HL-60 (cell line): ENCODE results near the gene SH2D3C.

Experiments
- CTCF ChIP-seq: IDR thresholded peaks from one replicate; pipeline ENCODE4 v1.5.1; 2011; ENCODE audit warnings: low read length, control low read depth, inconsistent platforms; ENCODE audit not compliant: insufficient read depth
- GABPA ChIP-seq: IDR thresholded peaks from 2 replicates; pipeline ENCODE4 v1.6.1; 2012; ENCODE audit warnings: low read depth
- POLR2AphosphoS5 ChIP-seq: IDR thresholded peaks from 2 replicates; pipeline ENCODE4 v1.6.1; 2012; ENCODE audit warnings: low read depth
- SPI1 ChIP-seq: IDR thresholded peaks from 2 replicates; pipeline ENCODE4 v1.6.1; 2012; ENCODE audit warnings: low read depth, mild to moderate bottlenecking, borderline replicate concordance
- TF ChIP-seq, protein P1 (sequence below): IDR thresholded peaks from 2 replicates; pipeline ENCODE4 v1.6.1; 2012; ENCODE audit warnings: low read depth; ENCODE audit not compliant: insufficient replicate concordance

- TF ChIP-seq CTCF: no peak
- TF ChIP-seq, protein P1, sequence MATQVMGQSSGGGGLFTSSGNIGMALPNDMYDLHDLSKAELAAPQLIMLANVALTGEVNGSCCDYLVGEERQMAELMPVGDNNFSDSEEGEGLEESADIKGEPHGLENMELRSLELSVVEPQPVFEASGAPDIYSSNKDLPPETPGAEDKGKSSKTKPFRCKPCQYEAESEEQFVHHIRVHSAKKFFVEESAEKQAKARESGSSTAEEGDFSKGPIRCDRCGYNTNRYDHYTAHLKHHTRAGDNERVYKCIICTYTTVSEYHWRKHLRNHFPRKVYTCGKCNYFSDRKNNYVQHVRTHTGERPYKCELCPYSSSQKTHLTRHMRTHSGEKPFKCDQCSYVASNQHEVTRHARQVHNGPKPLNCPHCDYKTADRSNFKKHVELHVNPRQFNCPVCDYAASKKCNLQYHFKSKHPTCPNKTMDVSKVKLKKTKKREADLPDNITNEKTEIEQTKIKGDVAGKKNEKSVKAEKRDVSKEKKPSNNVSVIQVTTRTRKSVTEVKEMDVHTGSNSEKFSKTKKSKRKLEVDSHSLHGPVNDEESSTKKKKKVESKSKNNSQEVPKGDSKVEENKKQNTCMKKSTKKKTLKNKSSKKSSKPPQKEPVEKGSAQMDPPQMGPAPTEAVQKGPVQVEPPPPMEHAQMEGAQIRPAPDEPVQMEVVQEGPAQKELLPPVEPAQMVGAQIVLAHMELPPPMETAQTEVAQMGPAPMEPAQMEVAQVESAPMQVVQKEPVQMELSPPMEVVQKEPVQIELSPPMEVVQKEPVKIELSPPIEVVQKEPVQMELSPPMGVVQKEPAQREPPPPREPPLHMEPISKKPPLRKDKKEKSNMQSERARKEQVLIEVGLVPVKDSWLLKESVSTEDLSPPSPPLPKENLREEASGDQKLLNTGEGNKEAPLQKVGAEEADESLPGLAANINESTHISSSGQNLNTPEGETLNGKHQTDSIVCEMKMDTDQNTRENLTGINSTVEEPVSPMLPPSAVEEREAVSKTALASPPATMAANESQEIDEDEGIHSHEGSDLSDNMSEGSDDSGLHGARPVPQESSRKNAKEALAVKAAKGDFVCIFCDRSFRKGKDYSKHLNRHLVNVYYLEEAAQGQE: no peak
- no peak for TF ChIP-seq POLR2AphosphoS5
- no peak for TF ChIP-seq SPI1
- TF ChIP-seq GABPA: no peak
These were observed 39.8 kb downstream of the SH2D3C start for GRCh38 chr9:127738666-127739065.
